HEK293T (cell line): ENCODE measurements around the gene PCSK5.

ENCODE experiments used
- CTCF ChIA-PET: fragments of 350-600 bp; formaldehyde crosslinking; extraction: SDS; loops from one replicate; lab custom pipeline; 2021; ENCODE audit warnings: antibody characterized with exemption, inconsistent platforms; lab: Yijun Ruan, JAX
- POLR2A ChIA-PET: fragments of 350-600 bp; formaldehyde crosslinking; extraction: SDS; loops from one replicate; lab custom pipeline; 2020; ENCODE audit warnings: antibody characterized with exemption, inconsistent platforms; lab: Yijun Ruan, JAX
- DNase-seq: peaks from one replicate; pipeline ENCODE4 v3.0.0; 2012; ENCODE audit warnings: mixed read lengths; ENCODE audit errors: extremely low spot score
- ARNT ChIP-seq: fragments of 450-650 bp; IDR thresholded peaks from 2 replicates; pipeline ENCODE4 v1.6.1; 2017; ENCODE audit warnings: mild to moderate bottlenecking
- BHLHE40 ChIP-seq: fragments of 450-650 bp; IDR thresholded peaks from 2 replicates; pipeline ENCODE4 v1.6.1; 2016; ENCODE audit warnings: mild to moderate bottlenecking, moderate library complexity, borderline replicate concordance
- CTBP1 ChIP-seq: fragments of 450-650 bp; IDR thresholded peaks from 2 replicates; pipeline ENCODE4 v1.6.1; 2016; ENCODE audit warnings: borderline replicate concordance
- ELF4 ChIP-seq: fragments of 450-650 bp; IDR thresholded peaks from 2 replicates; pipeline ENCODE4 v1.6.1; 2017; ENCODE audit warnings: antibody characterized with exemption
- FOXA1 ChIP-seq: fragments of 450-650 bp; IDR thresholded peaks from 2 replicates; pipeline ENCODE4 v1.6.1; 2016; ENCODE audit warnings: mild to moderate bottlenecking
- FOXK2 ChIP-seq: fragments of 450-650 bp; IDR thresholded peaks from 2 replicates; pipeline ENCODE4 v1.6.1; 2016; ENCODE audit warnings: mild to moderate bottlenecking
- FOXM1 ChIP-seq: fragments of 450-650 bp; IDR thresholded peaks from 2 replicates; pipeline ENCODE4 v1.6.1; 2017; ENCODE audit warnings: mild to moderate bottlenecking, borderline replicate concordance
- HDGF ChIP-seq: fragments of 450-650 bp; IDR thresholded peaks from 2 replicates; pipeline ENCODE4 v1.6.1; 2017; ENCODE audit warnings: antibody characterized with exemption, borderline replicate concordance
- L3MBTL2 ChIP-seq: fragments of 450-650 bp; conservative IDR thresholded peaks from 2 replicates; pipeline ENCODE4 v1.6.1; 2016; ENCODE audit warnings: mild to moderate bottlenecking
- LEF1 ChIP-seq: fragments of 450-650 bp; IDR thresholded peaks from 2 replicates; pipeline ENCODE4 v1.6.1; 2017; ENCODE audit warnings: mild to moderate bottlenecking, borderline replicate concordance
- NFRKB ChIP-seq: fragments of 450-650 bp; IDR thresholded peaks from 2 replicates; pipeline ENCODE4 v1.6.1; 2016; ENCODE audit warnings: mild to moderate bottlenecking, moderate library complexity
- PKNOX1 ChIP-seq: fragments of 450-650 bp; IDR thresholded peaks from 2 replicates; pipeline ENCODE4 v1.6.1; 2016
- SP1 ChIP-seq: fragments of 450-650 bp; IDR thresholded peaks from 2 replicates; pipeline ENCODE4 v1.6.1; 2017
- SUZ12 ChIP-seq: fragments of 450-650 bp; IDR thresholded peaks from 2 replicates; pipeline ENCODE4 v1.6.1; 2016; ENCODE audit warnings: mild to moderate bottlenecking
- TARDBP ChIP-seq: fragments of 450-650 bp; IDR thresholded peaks from 2 replicates; pipeline ENCODE4 v1.6.1; 2016
- ZNF384 ChIP-seq: fragments of 450-650 bp; IDR thresholded peaks from 2 replicates; pipeline ENCODE4 v1.6.1; 2016

The PCSK5 gene

GRCh38 chr9:75995066-75995465, 104.6 kb downstream of the PCSK5 start:
- no peak for DNase-seq
- TF ChIP-seq CTBP1 (no peak), FOXK2 (no peak), ELF4 (no peak), ARNT (no peak), HDGF (no peak), L3MBTL2 (no peak), NFRKB (no peak), TARDBP (no peak), ZNF384 (no peak), FOXM1 (no peak), PKNOX1 (no peak), SP1 (no peak), FOXA1 (no peak), SUZ12 (no peak), LEF1 (no peak), BHLHE40 (no peak)
- CTCF ChIA-PET: no interaction called here
- POLR2A ChIA-PET: no interaction called here

- POLR2A ChIA-PET: no interaction called here
- no peak for DNase-seq
- no peak for TF ChIP-seq NFRKB
- TF ChIP-seq BHLHE40: no peak
- no peak for TF ChIP-seq ELF4
- no peak for TF ChIP-seq FOXA1
- no peak for TF ChIP-seq HDGF
- no peak for TF ChIP-seq FOXM1
- CTCF ChIA-PET: no interaction called here
Observed at GRCh38 chr9:75996726-75997125, 106.3 kb downstream of the PCSK5 start.

- ChIA-PET POLR2A (no interaction called here), CTCF (no interaction called here)
- TF ChIP-seq NFRKB (no peak), HDGF (no peak)
- DNase-seq: no peak
Observed at GRCh38 chr9:75997206-75997605, 106.7 kb downstream of the PCSK5 start.

- no peak for DNase-seq
- TF ChIP-seq SUZ12 (no peak), NFRKB (no peak), SP1 (no peak), PKNOX1 (no peak), FOXM1 (no peak), LEF1 (no peak), ARNT (no peak), HDGF (no peak), ELF4 (no peak), FOXA1 (no peak), ZNF384 (no peak), TARDBP (no peak), FOXK2 (no peak), CTBP1 (no peak), BHLHE40 (no peak), L3MBTL2 (no peak)
- POLR2A ChIA-PET: no interaction called here
- CTCF ChIA-PET: no interaction called here
Observed at GRCh38 chr9:75998096-75998780, 107.8 kb downstream of the PCSK5 start.

GRCh38 chr9:76001459-76001858, 111.0 kb downstream of the PCSK5 start:
- TF ChIP-seq HDGF: no peak
- TF ChIP-seq BHLHE40: no peak
- no peak for TF ChIP-seq TARDBP
- no peak for TF ChIP-seq ARNT
- no peak for TF ChIP-seq L3MBTL2
- TF ChIP-seq CTBP1: no peak
- TF ChIP-seq ELF4: no peak
- no peak for TF ChIP-seq LEF1
- TF ChIP-seq PKNOX1: no peak
- no peak for TF ChIP-seq ZNF384
- TF ChIP-seq FOXK2: no peak
- ChIA-PET CTCF (no interaction called here), POLR2A (no interaction called here)
- no peak for DNase-seq

GRCh38 chr9:76003041-76003440, 112.6 kb downstream of the PCSK5 start:
- CTCF ChIA-PET: no interaction called here
- TF ChIP-seq TARDBP: no peak
- no peak for TF ChIP-seq NFRKB
- no peak for TF ChIP-seq HDGF
- no peak for DNase-seq
- POLR2A ChIA-PET: no interaction called here

- POLR2A ChIA-PET: no interaction called here
- CTCF ChIA-PET: no interaction called here
- DNase-seq: no peak
- no peak for TF ChIP-seq FOXM1
- TF ChIP-seq SUZ12: no peak
- TF ChIP-seq PKNOX1: no peak
- no peak for TF ChIP-seq BHLHE40
- TF ChIP-seq ZNF384: no peak
- TF ChIP-seq CTBP1: no peak
- no peak for TF ChIP-seq HDGF
- TF ChIP-seq TARDBP: no peak
- TF ChIP-seq FOXK2: no peak
- no peak for TF ChIP-seq LEF1
- no peak for TF ChIP-seq ELF4
- TF ChIP-seq ARNT: no peak
- TF ChIP-seq NFRKB: no peak
- TF ChIP-seq FOXA1: no peak
- no peak for TF ChIP-seq L3MBTL2
- TF ChIP-seq SP1: no peak
Observed at GRCh38 chr9:76004526-76004925, 114.1 kb downstream of the PCSK5 start.
